GM12878 (cell line): ENCODE results near the gene PDGFD. TPM values are rescaled to one million over a fixed set of nuclear protein-coding genes. Genes with fewer than 3 reads are reported as not detected.
A peak's percentile ranks its signal among the peaks of the same experiment; 100 is the strongest.

Experiments used
- DPF2 ChIP-seq: fragments of 450-650 bp; IDR thresholded peaks from 2 replicates; pipeline ENCODE4 v1.6.1; 2017; ENCODE audit warnings: mild to moderate bottlenecking
- NFXL1 ChIP-seq: fragments of 450-650 bp; IDR thresholded peaks from 2 replicates; pipeline ENCODE4 v1.6.1; 2017; ENCODE audit warnings: antibody characterized with exemption, mild to moderate bottlenecking, borderline replicate concordance
- POLR2AphosphoS2 ChIP-seq: IDR thresholded peaks from 2 replicates; pipeline ENCODE4 v1.6.1; 2011; ENCODE audit warnings: low read depth, mild to moderate bottlenecking, low read length, improper control_type of control experiment, moderate library complexity
- ZNF217 ChIP-seq: fragments of 450-650 bp; IDR thresholded peaks from 2 replicates; pipeline ENCODE4 v1.6.1; 2017; ENCODE audit warnings: antibody characterized with exemption, mild to moderate bottlenecking
- polyA plus RNA-seq, 11 experiments: library from polyadenylated mRNA; depleted of rRNA in 4 of 11; unstranded in 6 of 11; stranded (reverse) in 5 of 11; fragments of >200 nt; fragmentation: Nextera tagmentation in 4 of 11; fragmentation: Illumina TruSeq in 1 of 11; extraction: Ambion mirVana in 4 of 11; extraction: Trizol in 1 of 11; gene quantifications; 1 replicate in 1 of 11; 2 replicates in 10 of 11; pipeline versions ENCODE4 v1.2.1 to v1.2.3, GENCODE V29; 2011 to 2016; ENCODE audit warnings: inconsistent platforms in 2 of 11, missing spikeins in 2 of 11, low read depth in 1 of 11
- total RNA-seq, 4 experiments: library from RNA; depleted of rRNA in 3 of 4; stranded (reverse); fragments of >200 nt in 3 of 4; fragmentation: Illumina TruSeq in 1 of 4; extraction: Trizol in 1 of 4; gene quantifications; 2 replicates each; pipeline versions ENCODE4 v1.2.1 to v1.2.3, GENCODE V29; 2013 to 2021
- TF ChIP-seq, protein P1 (sequence below): fragments of 450-650 bp; IDR thresholded peaks from 2 replicates; pipeline ENCODE4 v1.6.1; 2017; ENCODE audit warnings: mild to moderate bottlenecking, low read depth, inconsistent platforms; ENCODE audit not compliant: poor library complexity, severe bottlenecking
- TF ChIP-seq, protein P2 (sequence below): fragments of 450-650 bp; IDR thresholded peaks from 2 replicates; pipeline ENCODE4 v1.6.1; 2017; ENCODE audit warnings: low read depth, mild to moderate bottlenecking, moderate library complexity
- TF ChIP-seq, protein P3 (sequence below): fragments of 150-350 bp; IDR thresholded peaks from 2 replicates; pipeline ENCODE4 v1.6.1; 2016; ENCODE audit warnings: low read depth, low read length
- TF ChIP-seq, protein P4 (sequence below): IDR thresholded peaks from 2 replicates; pipeline ENCODE4 v1.6.1; 2011; ENCODE audit warnings: low read depth, low read length, improper control_type of control experiment, borderline replicate concordance
- TF ChIP-seq, protein P5 (sequence below): fragments of 450-650 bp; IDR thresholded peaks from 2 replicates; pipeline ENCODE4 v1.6.1; 2018; ENCODE audit warnings: borderline replicate concordance, mild to moderate bottlenecking; ENCODE audit not compliant: partially characterized antibody
- TF ChIP-seq, protein P6 (sequence below): IDR thresholded peaks from 2 replicates; pipeline ENCODE4 v1.6.1; 2011; ENCODE audit warnings: borderline replicate concordance, low read depth, mild to moderate bottlenecking, moderate library complexity, low read length; ENCODE audit not compliant: insufficient read depth, poor library complexity, severe bottlenecking
- TF ChIP-seq, protein P7 (sequence below): IDR thresholded peaks from 2 replicates; pipeline ENCODE4 v1.6.1; 2012; ENCODE audit warnings: low read depth, low read length, improper control_type of control experiment
- TF ChIP-seq, protein P8 (sequence below): IDR thresholded peaks from 2 replicates; pipeline ENCODE4 v1.6.1; 2011; ENCODE audit warnings: mild to moderate bottlenecking, low read depth, low read length, moderate library complexity; ENCODE audit not compliant: insufficient replicate concordance

Gene PDGFD
- total and polyA plus RNA-seq, 10 of the 15 experiments (the other 5 are each of a cell fraction or from before 2014, with no cell fraction given) = 0.05 to 0.13 TPM; not detected in 8

DNA sequence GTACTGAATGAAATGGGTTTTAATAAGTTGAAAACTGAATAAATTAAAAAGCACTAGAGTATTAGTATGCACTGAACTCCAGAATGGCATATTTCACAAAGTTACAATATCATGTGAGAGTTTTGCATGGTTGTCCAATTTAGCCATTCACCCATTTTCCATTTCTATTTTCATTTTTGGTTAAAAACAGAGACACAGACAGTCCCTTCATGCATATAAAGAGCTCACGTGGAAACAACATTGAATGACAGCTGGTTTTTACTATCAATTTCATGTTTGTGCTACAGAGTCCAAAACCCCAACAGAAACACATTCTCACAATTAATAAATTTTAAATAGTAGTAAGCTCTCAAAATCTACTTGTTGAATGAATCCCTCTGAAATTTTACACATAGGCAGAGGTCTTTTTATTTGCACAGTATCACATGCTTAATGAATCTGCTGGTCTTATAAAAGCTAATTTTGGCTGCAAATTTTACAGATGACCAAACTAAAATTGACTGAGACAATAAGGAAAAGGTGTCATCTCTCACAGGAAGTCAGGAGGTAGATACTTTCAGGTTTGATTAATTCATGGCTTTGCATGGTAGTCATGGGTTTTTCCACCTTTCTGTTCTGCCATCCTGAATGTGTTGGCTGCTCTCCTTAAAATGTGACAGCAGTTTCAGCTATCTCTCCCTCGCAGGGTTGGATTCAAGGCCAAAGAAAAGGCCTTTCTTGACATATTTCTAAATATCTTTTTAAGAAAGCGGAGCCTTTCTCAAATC is 148.1 kb downstream of the PDGFD start (continued):
- TF ChIP-seq, protein P1, sequence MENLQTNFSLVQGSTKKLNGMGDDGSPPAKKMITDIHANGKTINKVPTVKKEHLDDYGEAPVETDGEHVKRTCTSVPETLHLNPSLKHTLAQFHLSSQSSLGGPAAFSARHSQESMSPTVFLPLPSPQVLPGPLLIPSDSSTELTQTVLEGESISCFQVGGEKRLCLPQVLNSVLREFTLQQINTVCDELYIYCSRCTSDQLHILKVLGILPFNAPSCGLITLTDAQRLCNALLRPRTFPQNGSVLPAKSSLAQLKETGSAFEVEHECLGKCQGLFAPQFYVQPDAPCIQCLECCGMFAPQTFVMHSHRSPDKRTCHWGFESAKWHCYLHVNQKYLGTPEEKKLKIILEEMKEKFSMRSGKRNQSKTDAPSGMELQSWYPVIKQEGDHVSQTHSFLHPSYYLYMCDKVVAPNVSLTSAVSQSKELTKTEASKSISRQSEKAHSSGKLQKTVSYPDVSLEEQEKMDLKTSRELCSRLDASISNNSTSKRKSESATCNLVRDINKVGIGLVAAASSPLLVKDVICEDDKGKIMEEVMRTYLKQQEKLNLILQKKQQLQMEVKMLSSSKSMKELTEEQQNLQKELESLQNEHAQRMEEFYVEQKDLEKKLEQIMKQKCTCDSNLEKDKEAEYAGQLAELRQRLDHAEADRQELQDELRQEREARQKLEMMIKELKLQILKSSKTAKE = peak; percentile 33
- TF ChIP-seq, protein P2, sequence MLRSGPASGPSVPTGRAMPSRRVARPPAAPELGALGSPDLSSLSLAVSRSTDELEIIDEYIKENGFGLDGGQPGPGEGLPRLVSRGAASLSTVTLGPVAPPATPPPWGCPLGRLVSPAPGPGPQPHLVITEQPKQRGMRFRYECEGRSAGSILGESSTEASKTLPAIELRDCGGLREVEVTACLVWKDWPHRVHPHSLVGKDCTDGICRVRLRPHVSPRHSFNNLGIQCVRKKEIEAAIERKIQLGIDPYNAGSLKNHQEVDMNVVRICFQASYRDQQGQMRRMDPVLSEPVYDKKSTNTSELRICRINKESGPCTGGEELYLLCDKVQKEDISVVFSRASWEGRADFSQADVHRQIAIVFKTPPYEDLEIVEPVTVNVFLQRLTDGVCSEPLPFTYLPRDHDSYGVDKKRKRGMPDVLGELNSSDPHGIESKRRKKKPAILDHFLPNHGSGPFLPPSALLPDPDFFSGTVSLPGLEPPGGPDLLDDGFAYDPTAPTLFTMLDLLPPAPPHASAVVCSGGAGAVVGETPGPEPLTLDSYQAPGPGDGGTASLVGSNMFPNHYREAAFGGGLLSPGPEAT = peak; percentile 50; the same call in 1 of the 2 replicates
- TF ChIP-seq, protein P3, sequence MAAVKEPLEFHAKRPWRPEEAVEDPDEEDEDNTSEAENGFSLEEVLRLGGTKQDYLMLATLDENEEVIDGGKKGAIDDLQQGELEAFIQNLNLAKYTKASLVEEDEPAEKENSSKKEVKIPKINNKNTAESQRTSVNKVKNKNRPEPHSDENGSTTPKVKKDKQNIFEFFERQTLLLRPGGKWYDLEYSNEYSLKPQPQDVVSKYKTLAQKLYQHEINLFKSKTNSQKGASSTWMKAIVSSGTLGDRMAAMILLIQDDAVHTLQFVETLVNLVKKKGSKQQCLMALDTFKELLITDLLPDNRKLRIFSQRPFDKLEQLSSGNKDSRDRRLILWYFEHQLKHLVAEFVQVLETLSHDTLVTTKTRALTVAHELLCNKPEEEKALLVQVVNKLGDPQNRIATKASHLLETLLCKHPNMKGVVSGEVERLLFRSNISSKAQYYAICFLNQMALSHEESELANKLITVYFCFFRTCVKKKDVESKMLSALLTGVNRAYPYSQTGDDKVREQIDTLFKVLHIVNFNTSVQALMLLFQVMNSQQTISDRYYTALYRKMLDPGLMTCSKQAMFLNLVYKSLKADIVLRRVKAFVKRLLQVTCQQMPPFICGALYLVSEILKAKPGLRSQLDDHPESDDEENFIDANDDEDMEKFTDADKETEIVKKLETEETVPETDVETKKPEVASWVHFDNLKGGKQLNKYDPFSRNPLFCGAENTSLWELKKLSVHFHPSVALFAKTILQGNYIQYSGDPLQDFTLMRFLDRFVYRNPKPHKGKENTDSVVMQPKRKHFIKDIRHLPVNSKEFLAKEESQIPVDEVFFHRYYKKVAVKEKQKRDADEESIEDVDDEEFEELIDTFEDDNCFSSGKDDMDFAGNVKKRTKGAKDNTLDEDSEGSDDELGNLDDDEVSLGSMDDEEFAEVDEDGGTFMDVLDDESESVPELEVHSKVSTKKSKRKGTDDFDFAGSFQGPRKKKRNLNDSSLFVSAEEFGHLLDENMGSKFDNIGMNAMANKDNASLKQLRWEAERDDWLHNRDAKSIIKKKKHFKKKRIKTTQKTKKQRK = no peak
- TF ChIP-seq DPF2 (0 out of 2 replicates have a peak, but pooled peaks have one; percentile 29), POLR2AphosphoS2 (no peak), ZNF217 (no peak), NFXL1 (no peak)
- TF ChIP-seq, protein P4, sequence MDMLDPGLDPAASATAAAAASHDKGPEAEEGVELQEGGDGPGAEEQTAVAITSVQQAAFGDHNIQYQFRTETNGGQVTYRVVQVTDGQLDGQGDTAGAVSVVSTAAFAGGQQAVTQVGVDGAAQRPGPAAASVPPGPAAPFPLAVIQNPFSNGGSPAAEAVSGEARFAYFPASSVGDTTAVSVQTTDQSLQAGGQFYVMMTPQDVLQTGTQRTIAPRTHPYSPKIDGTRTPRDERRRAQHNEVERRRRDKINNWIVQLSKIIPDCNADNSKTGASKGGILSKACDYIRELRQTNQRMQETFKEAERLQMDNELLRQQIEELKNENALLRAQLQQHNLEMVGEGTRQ = no peak
- TF ChIP-seq, protein P5, sequence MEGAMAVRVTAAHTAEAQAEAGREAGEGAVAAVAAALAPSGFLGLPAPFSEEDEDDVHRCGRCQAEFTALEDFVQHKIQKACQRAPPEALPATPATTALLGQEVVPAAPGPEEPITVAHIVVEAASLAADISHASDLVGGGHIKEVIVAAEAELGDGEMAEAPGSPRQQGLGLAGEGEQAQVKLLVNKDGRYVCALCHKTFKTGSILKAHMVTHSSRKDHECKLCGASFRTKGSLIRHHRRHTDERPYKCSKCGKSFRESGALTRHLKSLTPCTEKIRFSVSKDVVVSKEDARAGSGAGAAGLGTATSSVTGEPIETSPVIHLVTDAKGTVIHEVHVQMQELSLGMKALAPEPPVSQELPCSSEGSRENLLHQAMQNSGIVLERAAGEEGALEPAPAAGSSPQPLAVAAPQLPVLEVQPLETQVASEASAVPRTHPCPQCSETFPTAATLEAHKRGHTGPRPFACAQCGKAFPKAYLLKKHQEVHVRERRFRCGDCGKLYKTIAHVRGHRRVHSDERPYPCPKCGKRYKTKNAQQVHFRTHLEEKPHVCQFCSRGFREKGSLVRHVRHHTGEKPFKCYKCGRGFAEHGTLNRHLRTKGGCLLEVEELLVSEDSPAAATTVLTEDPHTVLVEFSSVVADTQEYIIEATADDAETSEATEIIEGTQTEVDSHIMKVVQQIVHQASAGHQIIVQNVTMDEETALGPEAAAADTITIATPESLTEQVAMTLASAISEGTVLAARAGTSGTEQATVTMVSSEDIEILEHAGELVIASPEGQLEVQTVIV = no peak
- TF ChIP-seq, protein P6, sequence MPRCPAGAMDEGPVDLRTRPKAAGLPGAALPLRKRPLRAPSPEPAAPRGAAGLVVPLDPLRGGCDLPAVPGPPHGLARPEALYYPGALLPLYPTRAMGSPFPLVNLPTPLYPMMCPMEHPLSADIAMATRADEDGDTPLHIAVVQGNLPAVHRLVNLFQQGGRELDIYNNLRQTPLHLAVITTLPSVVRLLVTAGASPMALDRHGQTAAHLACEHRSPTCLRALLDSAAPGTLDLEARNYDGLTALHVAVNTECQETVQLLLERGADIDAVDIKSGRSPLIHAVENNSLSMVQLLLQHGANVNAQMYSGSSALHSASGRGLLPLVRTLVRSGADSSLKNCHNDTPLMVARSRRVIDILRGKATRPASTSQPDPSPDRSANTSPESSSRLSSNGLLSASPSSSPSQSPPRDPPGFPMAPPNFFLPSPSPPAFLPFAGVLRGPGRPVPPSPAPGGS = no peak
- TF ChIP-seq, protein P7, sequence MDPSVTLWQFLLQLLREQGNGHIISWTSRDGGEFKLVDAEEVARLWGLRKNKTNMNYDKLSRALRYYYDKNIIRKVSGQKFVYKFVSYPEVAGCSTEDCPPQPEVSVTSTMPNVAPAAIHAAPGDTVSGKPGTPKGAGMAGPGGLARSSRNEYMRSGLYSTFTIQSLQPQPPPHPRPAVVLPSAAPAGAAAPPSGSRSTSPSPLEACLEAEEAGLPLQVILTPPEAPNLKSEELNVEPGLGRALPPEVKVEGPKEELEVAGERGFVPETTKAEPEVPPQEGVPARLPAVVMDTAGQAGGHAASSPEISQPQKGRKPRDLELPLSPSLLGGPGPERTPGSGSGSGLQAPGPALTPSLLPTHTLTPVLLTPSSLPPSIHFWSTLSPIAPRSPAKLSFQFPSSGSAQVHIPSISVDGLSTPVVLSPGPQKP = no peak
- TF ChIP-seq, protein P8, sequence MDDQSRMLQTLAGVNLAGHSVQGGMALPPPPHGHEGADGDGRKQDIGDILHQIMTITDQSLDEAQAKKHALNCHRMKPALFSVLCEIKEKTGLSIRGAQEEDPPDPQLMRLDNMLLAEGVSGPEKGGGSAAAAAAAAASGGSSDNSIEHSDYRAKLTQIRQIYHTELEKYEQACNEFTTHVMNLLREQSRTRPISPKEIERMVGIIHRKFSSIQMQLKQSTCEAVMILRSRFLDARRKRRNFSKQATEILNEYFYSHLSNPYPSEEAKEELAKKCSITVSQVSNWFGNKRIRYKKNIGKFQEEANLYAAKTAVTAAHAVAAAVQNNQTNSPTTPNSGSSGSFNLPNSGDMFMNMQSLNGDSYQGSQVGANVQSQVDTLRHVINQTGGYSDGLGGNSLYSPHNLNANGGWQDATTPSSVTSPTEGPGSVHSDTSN = no peak
